ENCODE data around the gene HOXA9.

The HOXA9 gene

GRCh38 chr7:27174874-27175625, 9.7 kb upstream of the HOXA9 start:
- Histone ChIP-seq H3K27me3 (ENCODE audit: insufficient read depth, poor library complexity, severe bottlenecking) (peaks cover 55% of the 10 kb centered on the region), H3K27ac (replicated peaks) (no peak overlapping the region)
- no peak for DNase-seq (ENCODE audit: low read depth in 1 of 2, low spot score in 1 of 2)

GRCh38 chr7:27173956-27174873, 8.9 kb upstream of the HOXA9 start, which contains the start of gene HOXA10:
Gene HOXA10, minus strand, starts transcription at chr7:27174320. Its CDS starts 14 bp downstream, at chr7:27174306.
- peaks cover 55% of the 10 kb centered on the region for H3K27me3 ChIP-seq (ENCODE audit: insufficient read depth, poor library complexity, severe bottlenecking)

More at GRCh38 chr7:27174874-27175625, 9.7 kb upstream of the HOXA9 start:
- no peak overlapping the region for H3K4me3 ChIP-seq (replicated peaks; ENCODE audit: insufficient read depth, low read length)
- no peak for TF ChIP-seq CTCF (IDR thresholded peaks at IDR 0.05; ENCODE audit: insufficient read depth, low read length)
- no peak for TF ChIP-seq REST (IDR thresholded peaks at IDR 0.05; ENCODE audit: insufficient replicate concordance, low read depth)
- no peak for TF ChIP-seq SPI1 (IDR thresholded peaks at IDR 0.05; ENCODE audit: borderline replicate concordance, low read depth)
- no peak for TF ChIP-seq GABPA (IDR thresholded peaks at IDR 0.05; ENCODE audit: low read depth)
- TF ChIP-seq POLR2AphosphoS5 (IDR thresholded peaks at IDR 0.05; ENCODE audit: low read depth), result no peak

More at GRCh38 chr7:27173956-27174873, 8.9 kb upstream of the HOXA9 start, which contains the start of gene HOXA10:
- DNase-seq (ENCODE audit: low read depth in 1 of 2, low spot score in 1 of 2), result no peak
- TF ChIP-seq REST (IDR thresholded peaks at IDR 0.05; ENCODE audit: insufficient replicate concordance, low read depth), result no peak
- TF ChIP-seq CTCF (IDR thresholded peaks at IDR 0.05; ENCODE audit: insufficient read depth, low read length), result no peak
- TF ChIP-seq POLR2AphosphoS5 (IDR thresholded peaks at IDR 0.05; ENCODE audit: low read depth), result no peak
- no peak for TF ChIP-seq SPI1 (IDR thresholded peaks at IDR 0.05; ENCODE audit: borderline replicate concordance, low read depth)
- TF ChIP-seq GABPA (IDR thresholded peaks at IDR 0.05; ENCODE audit: low read depth), result no peak
- H3K27ac ChIP-seq (replicated peaks), result no peak within 1 kb of the TSS
- H3K4me3 ChIP-seq (replicated peaks; ENCODE audit: insufficient read depth, low read length), result peak within 1 kb of the TSS; percentile 40
